ENCODE measurements around the gene TBX20. TPM values are rescaled to one million over a fixed set of nuclear protein-coding genes. Genes with fewer than 3 reads are reported as not detected.

Gene TBX20, protein sequence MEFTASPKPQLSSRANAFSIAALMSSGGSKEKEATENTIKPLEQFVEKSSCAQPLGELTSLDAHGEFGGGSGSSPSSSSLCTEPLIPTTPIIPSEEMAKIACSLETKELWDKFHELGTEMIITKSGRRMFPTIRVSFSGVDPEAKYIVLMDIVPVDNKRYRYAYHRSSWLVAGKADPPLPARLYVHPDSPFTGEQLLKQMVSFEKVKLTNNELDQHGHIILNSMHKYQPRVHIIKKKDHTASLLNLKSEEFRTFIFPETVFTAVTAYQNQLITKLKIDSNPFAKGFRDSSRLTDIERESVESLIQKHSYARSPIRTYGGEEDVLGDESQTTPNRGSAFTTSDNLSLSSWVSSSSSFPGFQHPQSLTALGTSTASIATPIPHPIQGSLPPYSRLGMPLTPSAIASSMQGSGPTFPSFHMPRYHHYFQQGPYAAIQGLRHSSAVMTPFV
- total RNA-seq: under 1 TPM in 1 of 3 donors, not detected in 2; 0.59 TPM

DNA sequence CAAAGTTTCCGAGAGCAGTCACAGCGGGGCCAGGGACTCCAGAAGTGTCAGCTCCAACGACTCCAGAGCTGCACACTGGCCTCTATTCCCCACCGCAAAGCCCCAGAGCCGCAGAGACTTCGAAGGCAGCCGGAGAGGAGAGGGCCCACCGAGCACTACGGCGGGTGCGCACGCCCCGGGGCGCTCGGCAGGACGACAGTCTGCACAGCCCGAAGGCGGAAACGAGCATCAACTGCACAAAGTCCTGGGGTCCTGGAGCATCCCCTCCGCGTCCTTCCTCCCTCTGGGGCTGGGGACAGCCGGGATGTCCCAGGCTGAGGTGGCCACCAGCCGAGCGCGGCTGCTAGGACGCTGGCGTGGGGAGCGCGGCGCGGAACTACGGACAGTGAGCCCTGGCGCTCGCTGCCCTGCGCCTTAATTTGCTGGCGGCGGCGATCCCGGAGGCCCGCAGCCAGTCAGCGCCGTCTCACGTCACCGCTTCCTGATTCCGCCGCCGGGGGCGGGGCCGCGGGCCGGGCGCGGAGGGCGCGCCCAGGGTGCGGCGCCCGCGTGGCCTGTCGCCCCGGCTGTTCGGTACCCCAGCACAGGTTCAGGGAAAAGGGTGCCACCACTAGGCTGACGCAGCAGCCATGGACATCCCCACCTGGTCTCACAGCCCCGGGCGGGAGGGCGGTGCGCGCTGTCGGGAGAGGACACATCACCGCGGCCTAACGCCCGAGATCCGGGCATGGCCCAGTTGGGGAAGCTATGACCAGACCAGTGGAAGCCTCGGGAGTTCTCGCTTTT, at the start of gene TBX20:
TSS of gene TBX20 (minus strand) at position 391 of the 786 bp plus-strand sequence. CDS start 480 bp downstream, outside the sequence.
- intact Hi-C loops (cut with DNase I; ENCODE audit: low total_unique reads): no loop called here
- no peaks in the 10 kb centered on the region for H3K4me1 ChIP-seq
- TF ChIP-seq POLR2AphosphoS5 (IDR thresholded peaks at IDR 0.05): no peak
- no peak for TF ChIP-seq POLR2A (IDR thresholded peaks at IDR 0.05)
- TF ChIP-seq CTCF (IDR thresholded peaks at IDR 0.05): no peak

DNA sequence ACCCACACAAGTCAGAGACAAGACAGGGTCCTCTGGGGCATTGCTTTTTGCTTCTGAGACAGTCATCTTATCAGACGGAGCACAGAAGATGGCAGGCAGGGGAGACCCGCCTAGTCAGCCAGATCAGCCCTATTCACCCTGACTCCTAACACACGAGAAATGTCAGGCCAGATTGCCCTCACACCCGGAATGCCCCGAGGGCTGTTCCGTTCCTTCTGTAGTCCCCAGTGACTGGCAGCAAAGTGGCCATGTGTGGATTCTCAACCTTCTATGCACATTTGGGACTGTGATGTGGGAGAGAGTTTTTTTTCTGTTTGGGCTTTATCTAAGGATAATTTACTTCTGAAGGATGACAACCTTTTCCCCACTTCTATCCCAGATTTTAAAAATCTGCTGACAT, 35.5 kb upstream of the TBX20 start:
- Histone ChIP-seq H3K27ac (no peak overlapping the region), H3K27me3 (no peaks in the 10 kb centered on the region), H3K9me3 (peaks cover 0 to 7% of the 10 kb centered on the region in 2 donors), H3K36me3 (no peaks in the 10 kb centered on the region), H3K4me3 (no peak overlapping the region), H3K4me1 (no peaks in the 10 kb centered on the region)
- TF ChIP-seq CTCF (IDR thresholded peaks at IDR 0.05) (no peak), POLR2AphosphoS5 (IDR thresholded peaks at IDR 0.05) (no peak), POLR2A (IDR thresholded peaks at IDR 0.05) (no peak)
- intact Hi-C loops (cut with DNase I; ENCODE audit: low total_unique reads): no loop called here
- DNase-seq (ENCODE audit: low spot score in 2 of 2): no peak

More for the DNA sequence above, at the start of gene TBX20:
- H3K9me3 ChIP-seq: peaks cover 0 to 8% of the 10 kb centered on the region in 2 donors
- DNase-seq (ENCODE audit: low spot score in 2 of 2): no peak
- H3K27ac ChIP-seq: no peak within 1 kb of the TSS
- peak within 1 kb of the TSS; percentile 18 to 62 (median 36) for H3K4me3 ChIP-seq
- peaks cover 0 to 100% of the 10 kb centered on the region in 2 donors for H3K27me3 ChIP-seq
- H3K36me3 ChIP-seq: no peaks in the 10 kb centered on the region

- no peak for DNase-seq (ENCODE audit: low spot score in 2 of 2)
- Histone ChIP-seq H3K9me3 (no peaks in the 10 kb centered on the region), H3K36me3 (no peaks in the 10 kb centered on the region), H3K4me3 (no peak overlapping the region), H3K27me3 (no peaks in the 10 kb centered on the region), H3K27ac (no peak overlapping the region), H3K4me1 (no peaks in the 10 kb centered on the region)
- TF ChIP-seq POLR2AphosphoS5 (IDR thresholded peaks at IDR 0.05): no peak
- TF ChIP-seq CTCF (IDR thresholded peaks at IDR 0.05): no peak
- TF ChIP-seq POLR2A (IDR thresholded peaks at IDR 0.05): no peak
- intact Hi-C loops (cut with DNase I; ENCODE audit: low total_unique reads): no loop called here
Observed at GRCh38 chr7:35286986-35287385, 33.1 kb upstream of the TBX20 start.

- DNase-seq (ENCODE audit: low spot score in 2 of 2): no peak
- TF ChIP-seq POLR2AphosphoS5 (IDR thresholded peaks at IDR 0.05) (no peak), CTCF (IDR thresholded peaks at IDR 0.05) (no peak), POLR2A (IDR thresholded peaks at IDR 0.05) (no peak)
- Histone ChIP-seq H3K4me3 (no peak overlapping the region), H3K27me3 (no peaks in the 10 kb centered on the region), H3K4me1 (no peaks in the 10 kb centered on the region), H3K27ac (no peak overlapping the region), H3K9me3 (no peaks in the 10 kb centered on the region), H3K36me3 (no peaks in the 10 kb centered on the region)
- intact Hi-C loops (cut with DNase I; ENCODE audit: low total_unique reads): no loop called here
Observed at GRCh38 chr7:35286422-35286821, 32.5 kb upstream of the TBX20 start.

GRCh38 chr7:35285799-35286198, 31.9 kb upstream of the TBX20 start:
- Histone ChIP-seq H3K9me3 (no peaks in the 10 kb centered on the region), H3K4me3 (no peak overlapping the region), H3K36me3 (no peaks in the 10 kb centered on the region), H3K4me1 (no peaks in the 10 kb centered on the region), H3K27me3 (no peaks in the 10 kb centered on the region), H3K27ac (no peak overlapping the region)
- no peak for DNase-seq (ENCODE audit: low spot score in 2 of 2)
- intact Hi-C loops (cut with DNase I; ENCODE audit: low total_unique reads): no loop called here
- no peak for TF ChIP-seq POLR2A (IDR thresholded peaks at IDR 0.05)
- no peak for TF ChIP-seq POLR2AphosphoS5 (IDR thresholded peaks at IDR 0.05)
- no peak for TF ChIP-seq CTCF (IDR thresholded peaks at IDR 0.05)

Data from breast epithelium (tissue), 4 donors.